Ascending aorta (tissue), 2 donors: Measurements from ENCODE around the gene COL2A1. TPM values are rescaled to one million over a fixed set of nuclear protein-coding genes. Genes with fewer than 3 reads are reported as not detected.

Experiments used
- DNase-seq, 2 donors: peaks; one replicate each; pipeline ENCODE4 v3.0.0-alpha.2; 2019; ENCODE audit warnings: low spot score in 2 of 2
- H3K27ac ChIP-seq, 2 donors: fragments of 200-600 bp; sonication (generic); one replicate each; pipeline ENCODE4 v1.5.1; 2016 to 2017; ENCODE audit warnings: mild to moderate bottlenecking in 1 of 2
- H3K27me3 ChIP-seq: fragments of 200-600 bp; sonication (generic); one replicate; pipeline ENCODE4 v1.5.1; 2017
- H3K36me3 ChIP-seq, 2 donors: fragments of 200-600 bp; sonication (generic); one replicate each; pipeline ENCODE4 v1.5.1; 2016
- H3K4me1 ChIP-seq, 2 donors: fragments of 200-600 bp; sonication (generic); one replicate each; pipeline ENCODE4 v1.5.1; 2016 to 2017; ENCODE audit warnings: mild to moderate bottlenecking in 1 of 2
- H3K4me3 ChIP-seq, 2 donors: fragments of 200-600 bp; sonication (generic); one replicate each; pipeline ENCODE4 v1.5.1; 2016 to 2017; ENCODE audit warnings: mild to moderate bottlenecking in 1 of 2
- H3K9me3 ChIP-seq, 2 donors: fragments of 200-600 bp; sonication (generic); one replicate each; pipeline ENCODE4 v1.5.1; 2016
- CTCF ChIP-seq, 3 experiments: fragments of 200-600 bp in 2 of 3; fragments of 450-650 bp in 1 of 3; sonication (generic) in 2 of 3; IDR thresholded peaks; one replicate each; pipeline ENCODE4 v1.5.1; 2016 to 2019; ENCODE audit warnings: antibody characterized with exemption in 3 of 3, mild to moderate bottlenecking in 1 of 3, moderate library complexity in 1 of 3
- intact Hi-C: fragments of 100-400 bp; cut with DNase I; formaldehyde crosslinking; loops from one replicate; pipeline ENCODE4 v1.15.1; 2023
- total RNA-seq: library from RNA; depleted of rRNA; stranded (reverse); fragments of >200 nt; gene quantifications from one replicate; pipeline ENCODE4 v1.1.0, GENCODE V29; 2016

The COL2A1 gene
- total RNA-seq, 1 donor from 2014 or later, result not detected

DNA sequence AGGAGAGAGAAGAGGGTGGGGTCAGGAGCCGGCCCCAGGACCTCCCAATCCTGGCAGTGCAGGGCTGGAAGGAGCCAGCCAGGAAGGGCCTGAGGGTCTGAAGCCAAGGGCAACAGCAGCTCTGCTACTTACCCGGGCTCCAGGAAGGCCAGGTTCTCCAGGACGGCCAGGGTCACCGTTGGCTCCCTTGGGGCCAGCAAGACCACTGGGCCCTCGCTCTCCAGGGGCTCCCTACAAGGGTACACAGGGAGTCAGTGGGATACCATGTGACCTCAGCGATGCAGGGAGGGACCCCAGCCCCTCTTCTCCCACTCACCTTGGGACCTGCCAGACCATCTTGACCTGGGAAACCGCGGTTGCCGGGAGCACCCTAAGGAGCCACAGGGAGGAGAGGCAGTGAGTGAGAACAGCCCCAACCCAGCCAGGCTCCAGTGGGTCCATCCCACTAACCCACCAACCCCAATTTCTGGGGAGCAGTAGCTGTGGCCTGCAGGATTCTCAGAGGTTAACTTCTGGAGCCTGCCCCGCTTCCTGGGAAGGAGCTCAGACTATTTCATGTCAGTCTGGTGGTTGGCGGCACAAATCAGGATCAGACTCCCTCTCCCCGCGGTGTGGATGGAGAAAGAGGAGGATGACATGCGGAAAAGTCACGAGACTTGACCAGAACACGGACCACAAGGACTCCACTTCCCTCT is 18.5 kb downstream of the COL2A1 start:
- Histone ChIP-seq H3K27me3 (no peaks in the 10 kb centered on the region), H3K4me1 (no peaks in the 10 kb centered on the region), H3K36me3 (no peaks in the 10 kb centered on the region), H3K4me3 (no peak overlapping the region), H3K27ac (no peak overlapping the region), H3K9me3 (no peaks in the 10 kb centered on the region)
- no peak for TF ChIP-seq CTCF (IDR thresholded peaks at IDR 0.05)
- intact Hi-C loops, result no loop called here
- DNase-seq, result no peak

DNA sequence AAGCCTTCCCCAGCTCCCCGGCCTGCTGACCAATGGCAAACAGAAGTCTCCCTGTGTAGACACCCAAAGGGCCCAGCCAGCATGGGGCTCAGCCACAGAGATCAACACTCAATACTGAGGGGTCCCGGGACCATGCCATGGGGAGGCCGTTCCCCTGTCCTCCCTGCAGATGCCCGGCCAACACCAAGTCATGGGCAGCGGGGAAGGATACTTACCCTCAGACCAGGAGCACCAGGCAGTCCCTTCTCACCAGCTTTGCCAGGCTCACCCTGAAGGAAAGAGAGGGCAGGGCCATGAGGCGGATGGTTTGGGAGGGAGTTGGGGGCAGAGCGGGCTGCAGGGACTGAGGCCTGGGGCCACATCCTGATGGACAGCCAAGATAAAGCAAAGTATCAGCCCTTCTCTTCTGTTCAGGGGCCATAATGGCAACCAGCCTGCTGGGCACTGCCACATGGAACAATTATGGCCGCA is 19.9 kb downstream of the COL2A1 start:
- no peak for DNase-seq

GRCh38 chr12:47983541-47984115 is 20.6 kb downstream of the COL2A1 start:
- Histone ChIP-seq H3K36me3 (no peaks in the 10 kb centered on the region), H3K9me3 (no peaks in the 10 kb centered on the region), H3K27me3 (no peaks in the 10 kb centered on the region), H3K27ac (no peak overlapping the region), H3K4me1 (no peaks in the 10 kb centered on the region), H3K4me3 (no peak overlapping the region)
- DNase-seq, result no peak
- intact Hi-C loops, result no loop called here
- TF ChIP-seq CTCF (IDR thresholded peaks at IDR 0.05), result no peak

More for the DNA sequence above, 19.9 kb downstream of the COL2A1 start:
- no peaks in the 10 kb centered on the region for H3K9me3 ChIP-seq
- no peaks in the 10 kb centered on the region for H3K27me3 ChIP-seq
- no peak overlapping the region for H3K4me3 ChIP-seq
- H3K4me1 ChIP-seq, result no peaks in the 10 kb centered on the region
- no peak for TF ChIP-seq CTCF (IDR thresholded peaks at IDR 0.05)
- intact Hi-C loops, result no loop called here
- H3K27ac ChIP-seq, result no peak overlapping the region
- H3K36me3 ChIP-seq, result no peaks in the 10 kb centered on the region

- H3K4me3 ChIP-seq, result no peak overlapping the region
- H3K36me3 ChIP-seq, result no peaks in the 10 kb centered on the region
- no peak for DNase-seq
- intact Hi-C loops, result no loop called here
- H3K9me3 ChIP-seq, result no peaks in the 10 kb centered on the region
- H3K27ac ChIP-seq, result no peak overlapping the region
- H3K4me1 ChIP-seq, result no peaks in the 10 kb centered on the region
- H3K27me3 ChIP-seq, result no peaks in the 10 kb centered on the region
- TF ChIP-seq CTCF (IDR thresholded peaks at IDR 0.05), result no peak
Measured at GRCh38 chr12:47982770-47983169, 21.5 kb downstream of the COL2A1 start.

DNA sequence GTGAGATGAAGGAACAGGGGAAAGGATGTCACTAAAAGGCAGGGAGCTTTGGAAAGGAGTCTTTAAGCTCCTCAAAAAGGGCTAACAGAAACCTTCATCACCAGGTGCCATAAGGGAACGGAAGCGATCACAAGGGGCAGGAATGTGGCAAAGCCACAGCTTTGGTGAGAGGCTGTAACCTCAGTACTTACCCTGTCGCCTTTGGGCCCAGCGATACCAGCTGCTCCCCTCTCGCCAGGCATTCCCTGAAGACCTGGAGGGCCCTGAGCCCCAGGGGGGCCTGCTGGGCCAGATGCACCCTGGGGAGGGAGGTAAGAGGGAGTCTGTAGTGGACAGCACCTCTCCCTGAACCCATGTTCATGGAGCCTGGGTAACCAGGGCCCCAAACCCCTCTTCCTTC is 22.0 kb downstream of the COL2A1 start:
- TF ChIP-seq CTCF (IDR thresholded peaks at IDR 0.05), result no peak
- intact Hi-C loops, result no loop called here
- no peak for DNase-seq
- H3K4me3 ChIP-seq, result no peak overlapping the region
- no peak overlapping the region for H3K27ac ChIP-seq
- no peaks in the 10 kb centered on the region for H3K27me3 ChIP-seq
- H3K9me3 ChIP-seq, result no peaks in the 10 kb centered on the region
- no peaks in the 10 kb centered on the region for H3K36me3 ChIP-seq
- no peaks in the 10 kb centered on the region for H3K4me1 ChIP-seq
